ENCODE measurements around the gene CALD1.

CALD1 gene

GRCh38 chr7:134731616-134732015 lies 47.8 kb upstream of the CALD1 start:
- no peaks in the 10 kb centered on the region for H3K9me3 ChIP-seq (ENCODE audit: insufficient read depth, low read length)
- no peaks in the 10 kb centered on the region for H3F3A ChIP-seq (ENCODE audit: insufficient read depth)
- no peak overlapping the region for H2AFZ ChIP-seq (ENCODE audit: low read depth, low read length, severe bottlenecking)
- no peaks in the 10 kb centered on the region for H4K20me1 ChIP-seq (ENCODE audit: low read depth, low read length)
- H3K9me2 ChIP-seq (replicated peaks; ENCODE audit: insufficient read depth, low read length) = no peaks in the 10 kb centered on the region
- no peaks in the 10 kb centered on the region for H3K36me3 ChIP-seq (ENCODE audit: low read length)
- H3K9ac ChIP-seq (ENCODE audit: low read length) = no peak overlapping the region
- H3K4me2 ChIP-seq (ENCODE audit: low read depth, low read length, poor library complexity, severe bottlenecking) = no peak overlapping the region
- no peak for TF ChIP-seq EZH2phosphoT487 (conservative IDR thresholded peaks at IDR 0.05; ENCODE audit: low read length)
- TF ChIP-seq CTCF (IDR thresholded peaks at IDR 0.05; ENCODE audit: insufficient read depth, low read length, poor library complexity, severe bottlenecking) = no peak
- no peak overlapping the region for H3K4me3 ChIP-seq (ENCODE audit: insufficient read depth, low read length, poor library complexity, severe bottlenecking)
- H3K27me3 ChIP-seq (ENCODE audit: low read length) = no peaks in the 10 kb centered on the region
- no peaks in the 10 kb centered on the region for H3K79me2 ChIP-seq (ENCODE audit: insufficient read depth, low read length)
- no peak overlapping the region for H3K27ac ChIP-seq (ENCODE audit: low read depth, low read length)

- no peak overlapping the region for H3K9ac ChIP-seq (ENCODE audit: low read length)
- H3K27ac ChIP-seq (ENCODE audit: low read depth, low read length) = no peak overlapping the region
- no peak for TF ChIP-seq CTCF (IDR thresholded peaks at IDR 0.05; ENCODE audit: insufficient read depth, low read length, poor library complexity, severe bottlenecking)
- TF ChIP-seq EZH2phosphoT487 (conservative IDR thresholded peaks at IDR 0.05; ENCODE audit: low read length) = no peak
Observed at GRCh38 chr7:134732728-134733127, 46.7 kb upstream of the CALD1 start.

GRCh38 chr7:134736381-134736780 lies 43.1 kb upstream of the CALD1 start:
- no peak overlapping the region for H2AFZ ChIP-seq (ENCODE audit: low read depth, low read length, severe bottlenecking)
- no peak overlapping the region for H3K9ac ChIP-seq (ENCODE audit: low read length)
- H4K20me1 ChIP-seq (ENCODE audit: low read depth, low read length) = no peaks in the 10 kb centered on the region
- H3K9me2 ChIP-seq (replicated peaks; ENCODE audit: insufficient read depth, low read length) = no peaks in the 10 kb centered on the region
- H3K4me2 ChIP-seq (ENCODE audit: low read depth, low read length, poor library complexity, severe bottlenecking) = no peak overlapping the region
- H3K79me2 ChIP-seq (ENCODE audit: insufficient read depth, low read length) = no peaks in the 10 kb centered on the region
- H3F3A ChIP-seq (ENCODE audit: insufficient read depth) = no peaks in the 10 kb centered on the region
- no peak for TF ChIP-seq CTCF (IDR thresholded peaks at IDR 0.05; ENCODE audit: insufficient read depth, low read length, poor library complexity, severe bottlenecking)
- TF ChIP-seq EZH2phosphoT487 (conservative IDR thresholded peaks at IDR 0.05; ENCODE audit: low read length) = no peak
- H3K27ac ChIP-seq (ENCODE audit: low read depth, low read length) = no peak overlapping the region
- H3K4me3 ChIP-seq (ENCODE audit: insufficient read depth, low read length, poor library complexity, severe bottlenecking) = no peak overlapping the region
- no peaks in the 10 kb centered on the region for H3K9me3 ChIP-seq (ENCODE audit: insufficient read depth, low read length)
- no peaks in the 10 kb centered on the region for H3K36me3 ChIP-seq (ENCODE audit: low read length)
- no peaks in the 10 kb centered on the region for H3K27me3 ChIP-seq (ENCODE audit: low read length)

More at GRCh38 chr7:134732728-134733127, 46.7 kb upstream of the CALD1 start:
- H3K79me2 ChIP-seq (ENCODE audit: insufficient read depth, low read length) = no peaks in the 10 kb centered on the region
- H3K4me3 ChIP-seq (ENCODE audit: insufficient read depth, low read length, poor library complexity, severe bottlenecking) = no peak overlapping the region
- no peaks in the 10 kb centered on the region for H3F3A ChIP-seq (ENCODE audit: insufficient read depth)
- H2AFZ ChIP-seq (ENCODE audit: low read depth, low read length, severe bottlenecking) = no peak overlapping the region
- no peaks in the 10 kb centered on the region for H3K9me3 ChIP-seq (ENCODE audit: insufficient read depth, low read length)
- no peak overlapping the region for H3K4me2 ChIP-seq (ENCODE audit: low read depth, low read length, poor library complexity, severe bottlenecking)
- H4K20me1 ChIP-seq (ENCODE audit: low read depth, low read length) = no peaks in the 10 kb centered on the region
- no peaks in the 10 kb centered on the region for H3K36me3 ChIP-seq (ENCODE audit: low read length)
- H3K27me3 ChIP-seq (ENCODE audit: low read length) = no peaks in the 10 kb centered on the region
- H3K9me2 ChIP-seq (replicated peaks; ENCODE audit: insufficient read depth, low read length) = no peaks in the 10 kb centered on the region

Data from SU-DHL-6 (cell line).